ES-I3 (cell line): Measurements from ENCODE around the gene ALG2.
"Not testable (repeated sequence)": the region's sequence is repeated elsewhere in the genome, so short reads cannot be mapped to it uniquely, and the experiment has no call there.

Experiments
- H3K36me3 ChIP-seq: 2 replicates; pipeline ENCODE4 v1.6.1; 2013; ENCODE audit warnings: mild to moderate bottlenecking, low read length, control low read depth, moderate library complexity; ENCODE audit not compliant: insufficient read depth
- H3K4me1 ChIP-seq: 2 replicates; pipeline ENCODE4 v1.6.1; 2013; ENCODE audit warnings: mild to moderate bottlenecking, control low read depth, low read length; ENCODE audit not compliant: insufficient read depth
- H3K9ac ChIP-seq: 2 replicates; pipeline ENCODE4 v1.6.1; 2013; ENCODE audit warnings: low read depth, mild to moderate bottlenecking, low read length, moderate library complexity
- H3K9me3 ChIP-seq: 2 replicates; pipeline ENCODE4 v1.6.1; 2013; ENCODE audit warnings: mild to moderate bottlenecking, low read length, moderate library complexity; ENCODE audit not compliant: control insufficient read depth, insufficient read depth

The ALG2 gene

GRCh38 chr9:99253134-99253533, 31.4 kb upstream of the ALG2 start:
- Histone ChIP-seq H3K9ac (no peak overlapping the region), H3K36me3 (no peaks in the 10 kb centered on the region), H3K9me3 (no peaks in the 10 kb centered on the region), H3K4me1 (no peaks in the 10 kb centered on the region)

- Histone ChIP-seq H3K9me3 (no peaks in the 10 kb centered on the region), H3K4me1 (no peaks in the 10 kb centered on the region), H3K9ac (no peak overlapping the region)
Observed at GRCh38 chr9:99251157-99251556, 29.4 kb upstream of the ALG2 start.

GRCh38 chr9:99249619-99250018, 27.9 kb upstream of the ALG2 start:
- no peak overlapping the region for H3K9ac ChIP-seq
- H3K4me1 ChIP-seq: no peaks in the 10 kb centered on the region
- H3K9me3 ChIP-seq: no peaks in the 10 kb centered on the region
- H3K36me3 ChIP-seq: no peaks in the 10 kb centered on the region

More at GRCh38 chr9:99251157-99251556, 29.4 kb upstream of the ALG2 start:
- H3K36me3 ChIP-seq: no peaks in the 10 kb centered on the region

GRCh38 chr9:99244344-99245260, 22.9 kb upstream of the ALG2 start:
- no peaks in the 10 kb centered on the region for H3K4me1 ChIP-seq
- H3K36me3 ChIP-seq: no peaks in the 10 kb centered on the region
- no peak overlapping the region for H3K9ac ChIP-seq
- no peaks in the 10 kb centered on the region for H3K9me3 ChIP-seq

- H3K36me3 ChIP-seq: peaks cover 3% of the 10 kb centered on the region
- no peaks in the 10 kb centered on the region for H3K4me1 ChIP-seq
- H3K9ac ChIP-seq: no peak overlapping the region
- no peaks in the 10 kb centered on the region for H3K9me3 ChIP-seq
Observed at GRCh38 chr9:99241106-99241505, 19.4 kb upstream of the ALG2 start.

- Histone ChIP-seq H3K9ac (no peak overlapping the region), H3K36me3 (peaks cover 3% of the 10 kb centered on the region), H3K4me1 (no peaks in the 10 kb centered on the region), H3K9me3 (no peaks in the 10 kb centered on the region)
Observed at GRCh38 chr9:99239341-99240060, 17.8 kb upstream of the ALG2 start.

- Histone ChIP-seq H3K9ac (no peak overlapping the region), H3K9me3 (no peaks in the 10 kb centered on the region), H3K4me1 (no peaks in the 10 kb centered on the region), H3K36me3 (peaks cover 3% of the 10 kb centered on the region)
Observed at GRCh38 chr9:99238331-99238730, 16.6 kb upstream of the ALG2 start.

- H3K4me1 ChIP-seq, H3K9me3 ChIP-seq, H3K36me3 ChIP-seq: not testable (repeated sequence)
Observed at GRCh38 chr9:99237849-99238248, 16.1 kb upstream of the ALG2 start.

GRCh38 chr9:99237356-99237755, 15.6 kb upstream of the ALG2 start:
- no peaks in the 10 kb centered on the region for H3K9me3 ChIP-seq
- H3K9ac ChIP-seq: no peak overlapping the region
- no peaks in the 10 kb centered on the region for H3K4me1 ChIP-seq
- peaks cover 7% of the 10 kb centered on the region for H3K36me3 ChIP-seq

More at GRCh38 chr9:99237849-99238248, 16.1 kb upstream of the ALG2 start:
- not testable (repeated sequence) for H3K9ac ChIP-seq

GRCh38 chr9:99235926-99236634, 14.3 kb upstream of the ALG2 start:
- Histone ChIP-seq H3K4me1 (no peaks in the 10 kb centered on the region), H3K36me3 (peaks cover 7% of the 10 kb centered on the region), H3K9me3 (no peaks in the 10 kb centered on the region), H3K9ac (no peak overlapping the region)

- no peaks in the 10 kb centered on the region for H3K4me1 ChIP-seq
- H3K9ac ChIP-seq: no peak overlapping the region
- peaks cover 7% of the 10 kb centered on the region for H3K36me3 ChIP-seq
- no peaks in the 10 kb centered on the region for H3K9me3 ChIP-seq
Observed at GRCh38 chr9:99235069-99235468, 13.3 kb upstream of the ALG2 start.

GRCh38 chr9:99234618-99235017, 12.9 kb upstream of the ALG2 start:
- Histone ChIP-seq H3K9me3 (no peaks in the 10 kb centered on the region), H3K4me1 (no peaks in the 10 kb centered on the region), H3K36me3 (peaks cover 7% of the 10 kb centered on the region), H3K9ac (no peak overlapping the region)

- peaks cover 11% of the 10 kb centered on the region for H3K36me3 ChIP-seq
- H3K9me3 ChIP-seq: no peaks in the 10 kb centered on the region
- H3K9ac ChIP-seq: no peak overlapping the region
- H3K4me1 ChIP-seq: no peaks in the 10 kb centered on the region
Observed at GRCh38 chr9:99231711-99232110, 10.0 kb upstream of the ALG2 start.

GRCh38 chr9:99230206-99230605, 8.5 kb upstream of the ALG2 start:
- peaks cover 14% of the 10 kb centered on the region for H3K36me3 ChIP-seq
- H3K4me1 ChIP-seq: no peaks in the 10 kb centered on the region
- H3K9me3 ChIP-seq: no peaks in the 10 kb centered on the region
- no peak overlapping the region for H3K9ac ChIP-seq
